HCT116 (cell line): Measurements from ENCODE around the gene RHNO1. TPM values are rescaled to one million over a fixed set of nuclear protein-coding genes. Genes with fewer than 3 reads are reported as not detected.

Source experiments
- ATAC-seq: fragments of 200-7000 bp; cut with Tn5 transposase; 2 replicates; pipeline ENCODE4 v1.9.1; 2020; ENCODE audit warnings: mild to moderate bottlenecking, moderate library complexity
- BruUV-seq: library from RNA; stranded (reverse); fragments of 400-500 nt; replicated peaks from 2 replicates; lab custom pipeline; 2021; lab: Mats Ljungman, UMichigan
- CTCF ChIA-PET: fragments of 300-600 bp; sonication (Branson Sonifier 250); formaldehyde crosslinking; loops from one replicate; lab custom pipeline; 2021; ENCODE audit warnings: antibody characterized with exemption; lab: Charles Lee
- POLR2A ChIA-PET: fragments of 300-600, 350-600 bp; sonication (Branson Sonifier 250); formaldehyde crosslinking; loops from one replicate; lab custom pipeline; 2021; ENCODE audit warnings: antibody characterized with exemption; lab: Charles Lee
- RAD21 ChIA-PET, 2 experiments: fragments of 300-600 bp; sonication (Branson Sonifier 250); formaldehyde crosslinking; loops; one replicate each; lab custom pipeline; 2023; ENCODE audit warnings: low total read pairs in 2 of 2; ENCODE audit not compliant: uncharacterized antibody in 2 of 2, unreplicated experiment in 2 of 2, low non-redundant PET in 1 of 2; lab: Charles Lee
- DNase-seq: peaks from one replicate; pipeline ENCODE4 v3.0.0-alpha.2; 2010; ENCODE audit warnings: low read depth, low spot score
- H2AFZ ChIP-seq: fragments of 200-600 bp; shearing (Covaris generic), sonication (generic); 2 replicates; pipeline ENCODE4 v1.6.1; 2017; ENCODE audit warnings: low read depth, mixed run types, mixed read lengths, antibody characterized with exemption, low read length; ENCODE audit not compliant: poor library complexity, severe bottlenecking
- H3K27ac ChIP-seq: 2 replicates; pipeline ENCODE4 v1.5.1; 2012; ENCODE audit warnings: low read depth, low read length
- H3K27me3 ChIP-seq: fragments of 200-600 bp; sonication (generic); 2 replicates; pipeline ENCODE4 v1.6.1; 2016; ENCODE audit warnings: mixed run types, low read length, mixed read lengths; ENCODE audit not compliant: insufficient read depth
- H3K36me3 ChIP-seq, 2 experiments: fragments of 200-500 bp in 1 of 2; fragments of 200-600 bp in 1 of 2; sonication (Bioruptor generic) in 1 of 2; sonication (generic) in 1 of 2; 2 replicates each; pipeline versions ENCODE4 v1.5.1 to v1.6.1; 2014 to 2016; ENCODE audit warnings: low read length in 2 of 2, inconsistent platforms in 1 of 2, mixed read lengths in 1 of 2, mixed run types in 1 of 2; ENCODE audit not compliant: insufficient read depth in 2 of 2, control insufficient read depth in 1 of 2
- H3K4me1 ChIP-seq, 2 experiments: fragments of 200-600 bp in 1 of 2; sonication (generic) in 1 of 2; 2 replicates each; pipeline versions ENCODE4 v1.5.1 to v1.6.1; 2012 to 2017; ENCODE audit warnings: low read length in 2 of 2, inconsistent platforms in 1 of 2, mild to moderate bottlenecking in 1 of 2, mixed read lengths in 1 of 2, mixed run types in 1 of 2, moderate library complexity in 1 of 2; ENCODE audit not compliant: insufficient read depth in 2 of 2, control insufficient read depth in 1 of 2
- H3K4me2 ChIP-seq: fragments of 200-600 bp; sonication (generic); 2 replicates; pipeline ENCODE4 v1.6.1; 2017; ENCODE audit warnings: mixed run types, low read length, mixed read lengths
- H3K4me3 ChIP-seq, 2 experiments: fragments of 200-600 bp in 1 of 2; sonication (generic) in 1 of 2; replicated peaks in 1 of 2; 2 replicates each; pipeline ENCODE4 v1.5.1; 2011 to 2016; ENCODE audit warnings: low read length in 2 of 2, control low read depth in 1 of 2, low read depth in 1 of 2, mild to moderate bottlenecking in 1 of 2, mixed read lengths in 1 of 2, mixed run types in 1 of 2
- H3K79me2 ChIP-seq: fragments of 200-600 bp; sonication (generic); 2 replicates; pipeline ENCODE4 v1.6.1; 2017; ENCODE audit warnings: mild to moderate bottlenecking, mixed run types, low read length, moderate library complexity, mixed read lengths; ENCODE audit not compliant: insufficient read depth
- H3K9ac ChIP-seq: fragments of 200-600 bp; sonication (generic); 2 replicates; pipeline ENCODE4 v1.6.1; 2016; ENCODE audit warnings: low read length, mixed read lengths
- H3K9me2 ChIP-seq: fragments of 200-600 bp; sonication (generic), shearing (Covaris generic); 2 replicates; pipeline ENCODE4 v1.6.1; 2017; ENCODE audit warnings: mixed run types, mild to moderate bottlenecking, moderate library complexity; ENCODE audit not compliant: insufficient read depth
- H3K9me3 ChIP-seq, 2 experiments: fragments of 200-500 bp in 1 of 2; fragments of 200-600 bp in 1 of 2; sonication (Bioruptor generic) in 1 of 2; sonication (generic) in 1 of 2; 2 replicates each; pipeline ENCODE4 v1.6.1; 2014 to 2017; ENCODE audit warnings: low read length in 2 of 2, mixed read lengths in 2 of 2, inconsistent platforms in 1 of 2, low read depth in 1 of 2, mild to moderate bottlenecking in 1 of 2, mixed run types in 1 of 2, moderate library complexity in 1 of 2; ENCODE audit not compliant: control insufficient read depth in 1 of 2, insufficient read depth in 1 of 2
- H4K20me1 ChIP-seq: fragments of 200-600 bp; sonication (generic), shearing (Covaris generic); 2 replicates; pipeline ENCODE4 v1.6.1; 2017; ENCODE audit warnings: mixed run types, mild to moderate bottlenecking, moderate library complexity; ENCODE audit not compliant: insufficient read depth
- CBX3 ChIP-seq: IDR thresholded peaks from 2 replicates; pipeline ENCODE4 v1.6.1; 2012; ENCODE audit warnings: low read depth
- ELF1 ChIP-seq: IDR thresholded peaks from 2 replicates; pipeline ENCODE4 v1.6.1; 2012; ENCODE audit warnings: low read depth, borderline replicate concordance
- EZH2 ChIP-seq: fragments of 200-600 bp; sonication (generic); IDR thresholded peaks from 2 replicates; pipeline ENCODE4 v1.6.1; 2017; ENCODE audit warnings: antibody characterized with exemption, mixed run types
- EZH2phosphoT487 ChIP-seq: fragments of 200-600 bp; IDR thresholded peaks from 2 replicates; pipeline ENCODE4 v1.6.1; 2018; ENCODE audit warnings: antibody characterized with exemption, borderline replicate concordance
- FOSL1 ChIP-seq: IDR thresholded peaks from 2 replicates; pipeline ENCODE4 v1.6.1; 2012; ENCODE audit warnings: low read depth
- MAX ChIP-seq: IDR thresholded peaks from 2 replicates; pipeline ENCODE4 v1.6.1; 2012
- REST ChIP-seq: IDR thresholded peaks from 2 replicates; pipeline ENCODE4 v1.6.1; 2012; ENCODE audit warnings: low read depth
- SP1 ChIP-seq: IDR thresholded peaks from 2 replicates; pipeline ENCODE4 v1.6.1; 2012; ENCODE audit warnings: low read depth
- TCF7L2 ChIP-seq: IDR thresholded peaks from 2 replicates; pipeline ENCODE4 v1.7.0; 2011; ENCODE audit warnings: borderline replicate concordance, inconsistent platforms; ENCODE audit not compliant: insufficient read depth, insufficient read length; ENCODE audit errors: extremely low read depth
- ZBTB33 ChIP-seq: IDR thresholded peaks from 2 replicates; pipeline ENCODE4 v1.6.1; 2011; ENCODE audit warnings: mild to moderate bottlenecking, low read length, moderate library complexity; ENCODE audit not compliant: insufficient replicate concordance; ENCODE audit errors: extremely low read depth
- ZFX ChIP-seq: fragments of 450-650 bp; IDR thresholded peaks from 2 replicates; pipeline ENCODE4 v1.6.1; 2017
- ZNF274 ChIP-seq: fragments of 200-500 bp; sonication (Bioruptor generic); IDR thresholded peaks from 2 replicates; pipeline ENCODE4 v1.6.1; 2014; ENCODE audit warnings: mild to moderate bottlenecking, low read depth, low read length, inconsistent platforms
- intact Hi-C: fragments of 100-400 bp; cut with micrococcal nuclease; formaldehyde crosslinking; loops from 2 replicates; pipeline ENCODE4 v1.10.0; 2022
- total RNA-seq: library from RNA; stranded (reverse); gene quantifications from one replicate; pipeline ENCODE4 v1.2.1, GENCODE V29; 2021; ENCODE audit not compliant: unreplicated experiment

The RHNO1 gene
- total RNA-seq, 1 experiment from 2014 or later, result 29.7 TPM

DNA sequence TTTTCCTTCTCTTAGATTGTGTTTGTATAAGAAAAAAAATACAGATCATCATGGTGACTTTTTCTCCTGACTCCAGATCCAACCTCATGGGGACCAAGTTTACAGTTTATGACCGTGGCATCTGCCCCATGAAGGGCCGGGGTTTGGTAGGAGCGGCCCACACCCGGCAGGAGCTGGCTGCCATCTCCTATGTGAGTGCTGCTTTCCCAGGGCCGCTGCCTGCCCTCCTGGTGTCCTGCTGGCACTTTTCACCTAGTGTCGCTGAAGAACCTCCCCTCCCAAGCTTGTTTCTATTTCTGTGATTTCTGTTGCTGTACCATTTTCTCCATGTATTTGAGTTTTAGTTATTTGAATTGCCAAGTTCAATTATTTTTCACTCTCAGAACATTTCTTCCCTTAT is 57.3 kb downstream of the RHNO1 start:
- H3K36me3 ChIP-seq, result peaks cover 21 to 27% of the 10 kb centered on the region in 2 experiments; a peak in 3 of 4 replicates
- H3K4me2 ChIP-seq, result no peak overlapping the region
- no peak for DNase-seq
- no peaks in the 10 kb centered on the region for H3K27me3 ChIP-seq
- RAD21 ChIA-PET, result no interaction called here
- H3K9me3 ChIP-seq, result no peaks in the 10 kb centered on the region
- H3K4me1 ChIP-seq, result peaks cover 6 to 9% of the 10 kb centered on the region in 2 experiments; a peak in 2 of 4 replicates
- intact Hi-C loops, result no loop called here
- no peak for ATAC-seq
- H3K9me2 ChIP-seq, result no peaks in the 10 kb centered on the region
- BruUV-seq, result no TSS peak
- H3K79me2 ChIP-seq, result no peaks in the 10 kb centered on the region
- H3K9ac ChIP-seq, result no peak overlapping the region
- H3K4me3 ChIP-seq, result no peak overlapping the region
- H2AFZ ChIP-seq, result no peak overlapping the region
- no peaks in the 10 kb centered on the region for H4K20me1 ChIP-seq
- TF ChIP-seq ELF1 (no peak), ZBTB33 (no peak), SP1 (no peak), ZFX (no peak), FOSL1 (no peak), REST (no peak), MAX (no peak), ZNF274 (no peak), EZH2 (no peak), TCF7L2 (no peak), CBX3 (no peak), EZH2phosphoT487 (no peak)
- POLR2A ChIA-PET, result no interaction called here
- H3K27ac ChIP-seq, result no peak overlapping the region
- CTCF ChIA-PET, result no interaction called here
